ENCODE data around the gene TXNDC17. TPM values are rescaled to one million over a fixed set of nuclear protein-coding genes. Genes with fewer than 3 reads are reported as not detected.

TXNDC17 gene
- total and polyA plus RNA-seq, 3 donors from 2014 or later = 101 to 119 (median 119) TPM

DNA sequence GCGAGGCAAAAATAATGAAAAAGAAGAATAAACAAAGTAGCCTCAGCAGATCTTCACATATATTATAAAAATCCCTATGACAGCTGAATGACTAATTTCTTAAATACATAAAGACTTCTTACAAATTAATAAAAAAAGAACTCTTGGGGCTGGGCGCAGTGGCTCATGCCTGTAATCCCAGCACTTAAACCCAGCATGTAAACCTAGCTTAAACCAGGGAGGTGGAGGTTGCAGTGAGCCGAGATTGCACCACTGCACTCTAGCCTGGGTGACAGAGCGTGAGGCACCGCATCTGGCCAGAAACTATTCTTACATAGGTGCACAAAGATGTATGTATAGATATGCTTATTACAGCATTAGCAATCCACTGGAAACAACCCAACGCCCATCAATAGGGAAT lies 38.4 kb downstream of the TXNDC17 start:
- 89% methylated on average over 6 of the region's 6 CpGs for WGBS, 2 donors
- no peak overlapping the region for H3K27ac ChIP-seq
- intact Hi-C loops (cut with DNase I; ENCODE audit: low total_unique reads) = no loop called here

DNA sequence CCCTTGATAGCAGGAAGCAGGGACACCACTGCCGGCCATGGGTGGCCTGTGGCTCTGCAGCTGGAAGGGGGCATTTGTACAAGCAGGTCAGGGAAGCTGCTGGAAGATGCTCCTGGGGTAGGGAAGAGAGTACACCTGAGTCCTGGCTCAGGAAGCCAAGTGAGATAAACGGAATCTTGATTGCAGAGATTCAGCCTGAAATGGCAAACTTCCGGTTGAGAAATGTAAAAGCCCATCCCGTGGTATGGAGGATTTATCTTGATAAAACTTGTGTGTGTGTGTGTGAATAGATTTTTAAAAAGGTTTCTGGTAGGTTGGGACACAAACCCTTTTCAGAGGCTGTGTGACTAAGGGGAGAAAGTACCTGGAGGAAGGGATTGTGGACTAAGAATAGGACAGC lies 40.3 kb downstream of the TXNDC17 start:
- Histone ChIP-seq H3K27ac (no peak overlapping the region), H3K36me3 (ENCODE audit: low read depth, missing control alignments) (no peaks in the 10 kb centered on the region), H3K4me3 (no peak overlapping the region), H3K9me3 (no peaks in the 10 kb centered on the region), H3K4me1 (no peaks in the 10 kb centered on the region), H3K27me3 (no peaks in the 10 kb centered on the region)
- TF ChIP-seq POLR2A (IDR thresholded peaks at IDR 0.05) = no peak
- TF ChIP-seq, protein P1, sequence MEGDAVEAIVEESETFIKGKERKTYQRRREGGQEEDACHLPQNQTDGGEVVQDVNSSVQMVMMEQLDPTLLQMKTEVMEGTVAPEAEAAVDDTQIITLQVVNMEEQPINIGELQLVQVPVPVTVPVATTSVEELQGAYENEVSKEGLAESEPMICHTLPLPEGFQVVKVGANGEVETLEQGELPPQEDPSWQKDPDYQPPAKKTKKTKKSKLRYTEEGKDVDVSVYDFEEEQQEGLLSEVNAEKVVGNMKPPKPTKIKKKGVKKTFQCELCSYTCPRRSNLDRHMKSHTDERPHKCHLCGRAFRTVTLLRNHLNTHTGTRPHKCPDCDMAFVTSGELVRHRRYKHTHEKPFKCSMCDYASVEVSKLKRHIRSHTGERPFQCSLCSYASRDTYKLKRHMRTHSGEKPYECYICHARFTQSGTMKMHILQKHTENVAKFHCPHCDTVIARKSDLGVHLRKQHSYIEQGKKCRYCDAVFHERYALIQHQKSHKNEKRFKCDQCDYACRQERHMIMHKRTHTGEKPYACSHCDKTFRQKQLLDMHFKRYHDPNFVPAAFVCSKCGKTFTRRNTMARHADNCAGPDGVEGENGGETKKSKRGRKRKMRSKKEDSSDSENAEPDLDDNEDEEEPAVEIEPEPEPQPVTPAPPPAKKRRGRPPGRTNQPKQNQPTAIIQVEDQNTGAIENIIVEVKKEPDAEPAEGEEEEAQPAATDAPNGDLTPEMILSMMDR (IDR thresholded peaks at IDR 0.05) = no peak
- intact Hi-C loops (cut with DNase I; ENCODE audit: low total_unique reads) = no loop called here
- WGBS, 2 donors = 77 to 81% methylated on average over 4 of the region's 4 CpGs
- no peak for DNase-seq

More for the DNA sequence above, 38.4 kb downstream of the TXNDC17 start:
- H3K4me1 ChIP-seq = no peaks in the 10 kb centered on the region
- no peaks in the 10 kb centered on the region for H3K9me3 ChIP-seq
- no peak for TF ChIP-seq POLR2A (IDR thresholded peaks at IDR 0.05)
- TF ChIP-seq, protein P1 (IDR thresholded peaks at IDR 0.05) = no peak
- DNase-seq = no peak
- H3K27me3 ChIP-seq = no peaks in the 10 kb centered on the region
- H3K4me3 ChIP-seq = no peak overlapping the region
- H3K36me3 ChIP-seq (ENCODE audit: low read depth, missing control alignments) = no peaks in the 10 kb centered on the region

DNA sequence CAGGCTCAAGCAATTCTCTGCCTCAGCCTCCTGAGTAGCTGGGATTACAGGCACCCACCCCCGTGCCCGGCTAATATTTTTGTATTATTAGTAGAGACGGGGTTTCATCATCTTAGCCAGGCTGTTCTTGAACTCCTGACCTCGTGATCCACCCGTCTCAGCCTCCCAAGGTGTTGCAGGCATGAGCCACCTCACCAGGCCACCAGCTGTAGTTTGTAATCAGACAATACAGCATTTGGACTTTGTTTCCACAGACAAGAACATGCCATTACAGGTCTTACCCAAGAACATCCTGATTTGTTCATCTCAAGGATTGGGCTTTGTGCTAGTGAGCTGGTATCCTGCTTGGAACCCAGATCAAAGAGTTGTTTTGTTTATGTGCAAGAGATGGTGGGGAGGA lies 40.8 kb downstream of the TXNDC17 start:
- Histone ChIP-seq H3K9me3 (no peaks in the 10 kb centered on the region), H3K27me3 (no peaks in the 10 kb centered on the region), H3K27ac (no peak overlapping the region), H3K4me3 (no peak overlapping the region), H3K36me3 (ENCODE audit: low read depth, missing control alignments) (no peaks in the 10 kb centered on the region), H3K4me1 (no peaks in the 10 kb centered on the region)
- 56 to 84% methylated on average over 5 of the region's 5 CpGs for WGBS, 2 donors
- TF ChIP-seq, protein P1 (IDR thresholded peaks at IDR 0.05) = no peak
- TF ChIP-seq POLR2A (IDR thresholded peaks at IDR 0.05) = no peak
- no peak for DNase-seq
- intact Hi-C loops (cut with DNase I; ENCODE audit: low total_unique reads) = no loop called here

DNA sequence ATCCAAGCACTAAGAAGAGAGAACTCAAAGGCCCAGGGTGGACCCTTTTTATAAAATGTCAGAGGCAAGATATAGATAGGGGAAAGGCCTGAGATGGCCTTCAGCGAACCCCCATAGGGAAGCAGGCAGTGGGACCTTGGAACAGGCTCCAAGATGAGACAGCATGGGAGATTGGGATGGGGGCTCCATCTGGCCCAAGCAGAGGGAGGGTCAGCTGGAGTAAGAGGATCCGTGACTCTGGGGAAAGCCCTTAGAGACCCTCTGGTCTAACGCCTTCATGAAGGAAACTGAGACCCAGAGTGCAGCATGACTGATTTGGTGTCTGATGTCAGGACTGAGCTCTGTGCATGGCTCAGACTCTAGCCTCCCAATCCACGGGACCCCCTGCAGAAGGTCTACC lies 41.5 kb downstream of the TXNDC17 start:
- no peak overlapping the region for H3K4me3 ChIP-seq
- H3K9me3 ChIP-seq = no peaks in the 10 kb centered on the region
- intact Hi-C loops (cut with DNase I; ENCODE audit: low total_unique reads) = no loop called here
- H3K36me3 ChIP-seq (ENCODE audit: low read depth, missing control alignments) = no peaks in the 10 kb centered on the region
- DNase-seq = no peak
- WGBS, 2 donors = 84 to 87% methylated on average over 4 of the region's 4 CpGs
- H3K4me1 ChIP-seq = no peaks in the 10 kb centered on the region
- H3K27me3 ChIP-seq = no peaks in the 10 kb centered on the region
- TF ChIP-seq, protein P1 (IDR thresholded peaks at IDR 0.05) = no peak
- H3K27ac ChIP-seq = no peak overlapping the region

DNA sequence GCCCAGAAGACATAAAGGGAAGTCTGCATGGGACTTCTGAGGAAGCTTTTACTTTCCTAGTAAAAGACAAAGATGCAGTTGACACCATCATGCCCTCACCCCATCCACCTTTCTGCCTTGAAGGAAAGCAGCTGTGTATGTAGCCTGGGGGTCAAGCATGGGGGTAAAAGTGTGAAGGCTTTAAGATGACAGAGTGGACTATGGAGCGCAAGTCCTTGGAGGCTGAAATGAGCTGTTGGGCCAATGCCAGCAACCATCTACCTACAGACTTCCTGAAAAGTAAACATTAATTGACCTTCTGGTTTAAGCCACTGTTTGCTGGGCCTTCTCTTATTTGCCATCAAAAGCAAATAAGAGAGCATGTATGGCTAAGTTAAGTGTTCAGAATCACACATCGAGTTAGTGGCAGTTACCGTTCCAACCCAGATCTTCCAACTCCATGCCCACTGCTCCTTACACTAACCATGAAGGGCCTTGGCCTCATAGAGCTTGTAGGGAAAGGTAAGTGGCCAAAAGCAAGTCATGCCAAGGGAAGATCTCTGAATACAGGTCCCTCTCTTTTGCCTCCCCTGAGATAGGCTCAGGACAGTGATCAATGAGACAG lies 42.3 kb downstream of the TXNDC17 start:
- no peak for DNase-seq
- no peak overlapping the region for H3K27ac ChIP-seq
- no peak overlapping the region for H3K4me3 ChIP-seq
- H3K36me3 ChIP-seq (ENCODE audit: low read depth, missing control alignments) = no peaks in the 10 kb centered on the region
- intact Hi-C loops (cut with DNase I; ENCODE audit: low total_unique reads) = no loop called here
- no peaks in the 10 kb centered on the region for H3K27me3 ChIP-seq
- 91 to 97% methylated on average over 3 of the region's 3 CpGs for WGBS, 2 donors
- TF ChIP-seq, protein P1 (IDR thresholded peaks at IDR 0.05) = no peak
- TF ChIP-seq POLR2A (IDR thresholded peaks at IDR 0.05) = no peak
- H3K9me3 ChIP-seq = no peaks in the 10 kb centered on the region
- H3K4me1 ChIP-seq = no peaks in the 10 kb centered on the region

Data from testis (tissue), 3 donors.